ENCODE measurements around the gene SCAPER.
"Not testable (repeated sequence)": the region's sequence is repeated elsewhere in the genome, so short reads cannot be mapped to it uniquely, and the experiment has no call there.

Gene SCAPER

GRCh38 chr15:76839173-76839572 is 66.0 kb downstream of the SCAPER start:
- no peak for DNase-seq
- H3K36me3 Mint-ChIP-seq (ENCODE audit: low read depth): peaks cover 15% of the 10 kb centered on the region
- H3K4me1 Mint-ChIP-seq: peaks cover 4% of the 10 kb centered on the region
- TF ChIP-seq CTCF (IDR thresholded peaks at IDR 0.05): no peak
- H3K4me3 Mint-ChIP-seq: no peak overlapping the region
- no peak overlapping the region for H3K27ac Mint-ChIP-seq
- H3K9me3 Mint-ChIP-seq: no peaks in the 10 kb centered on the region
- no peaks in the 10 kb centered on the region for H3K27me3 Mint-ChIP-seq (ENCODE audit: low read depth, poor library complexity)

- H3K4me3 Mint-ChIP-seq: no peak overlapping the region
- H3K9me3 Mint-ChIP-seq: peaks cover 15% of the 10 kb centered on the region
- H3K36me3 Mint-ChIP-seq (ENCODE audit: low read depth): peaks cover 31% of the 10 kb centered on the region
- no peaks in the 10 kb centered on the region for H3K27me3 Mint-ChIP-seq (ENCODE audit: low read depth, poor library complexity)
- no peak for DNase-seq
- no peaks in the 10 kb centered on the region for H3K4me1 Mint-ChIP-seq
- H3K27ac Mint-ChIP-seq: no peak overlapping the region
- no peak for TF ChIP-seq CTCF (IDR thresholded peaks at IDR 0.05)
Observed at GRCh38 chr15:76837474-76837873, 67.7 kb downstream of the SCAPER start.

- DNase-seq: no peak
- Mint-ChIP-seq H3K9me3 (peaks cover 15% of the 10 kb centered on the region), H3K27me3 (ENCODE audit: low read depth, poor library complexity) (no peaks in the 10 kb centered on the region), H3K4me1 (peaks cover 4% of the 10 kb centered on the region), H3K36me3 (ENCODE audit: low read depth) (peaks cover 33% of the 10 kb centered on the region), H3K4me3 (no peak overlapping the region), H3K27ac (no peak overlapping the region)
- TF ChIP-seq CTCF (IDR thresholded peaks at IDR 0.05): no peak
Observed at GRCh38 chr15:76829939-76830338, 75.2 kb downstream of the SCAPER start.

GRCh38 chr15:76823890-76824289 is 81.2 kb downstream of the SCAPER start:
- Mint-ChIP-seq H3K27me3 (ENCODE audit: low read depth, poor library complexity) (no peaks in the 10 kb centered on the region), H3K27ac (no peak overlapping the region), H3K4me1 (peaks cover 15% of the 10 kb centered on the region), H3K9me3 (peaks cover 9% of the 10 kb centered on the region), H3K4me3 (no peak overlapping the region), H3K36me3 (ENCODE audit: low read depth) (peaks cover 13% of the 10 kb centered on the region)
- DNase-seq: no peak
- no peak for TF ChIP-seq CTCF (IDR thresholded peaks at IDR 0.05)

- peaks cover 15% of the 10 kb centered on the region for H3K4me1 Mint-ChIP-seq
- H3K4me3 Mint-ChIP-seq: no peak overlapping the region
- peaks cover 15% of the 10 kb centered on the region for H3K9me3 Mint-ChIP-seq
- TF ChIP-seq CTCF (IDR thresholded peaks at IDR 0.05): no peak
- H3K36me3 Mint-ChIP-seq (ENCODE audit: low read depth): peaks cover 19% of the 10 kb centered on the region
- DNase-seq: no peak
- no peaks in the 10 kb centered on the region for H3K27me3 Mint-ChIP-seq (ENCODE audit: low read depth, poor library complexity)
- no peak overlapping the region for H3K27ac Mint-ChIP-seq
Observed at GRCh38 chr15:76823303-76823702, 81.8 kb downstream of the SCAPER start.

GRCh38 chr15:76818926-76819325 is 86.2 kb downstream of the SCAPER start:
- DNase-seq; H3K4me1 Mint-ChIP-seq; H3K4me3 Mint-ChIP-seq; H3K27me3 Mint-ChIP-seq (ENCODE audit: low read depth, poor library complexity); H3K27ac Mint-ChIP-seq: not testable (repeated sequence)
- Mint-ChIP-seq H3K36me3 (ENCODE audit: low read depth) (peaks cover 22% of the 10 kb centered on the region), H3K9me3 (peaks cover 23% of the 10 kb centered on the region)
